ENCODE data around the gene ADAMTS7. TPM values are rescaled to one million over a fixed set of nuclear protein-coding genes. Genes with fewer than 3 reads are reported as not detected.
A peak's percentile ranks its signal among the peaks of the same experiment; 100 is the strongest.

Gene ADAMTS7
- total and polyA plus RNA-seq, 4 donors = 4.9 to 20.4 (median 10.6) TPM

GRCh38 chr15:78836333-78836732, 25.1 kb upstream of the ADAMTS7 start:
- Histone ChIP-seq H3K9me3 (ENCODE audit: control insufficient read depth, insufficient read depth, low read length) (no peaks in the 10 kb centered on the region), H3K4me3 (ENCODE audit: low read depth, low read length) (no peak overlapping the region), H3K36me3 (ENCODE audit: control insufficient read depth, insufficient read depth, low read length) (peaks cover 3% of the 10 kb centered on the region), H3K4me1 (ENCODE audit: control insufficient read depth, insufficient read depth, low read length) (peaks cover 8% of the 10 kb centered on the region), H3K27me3 (ENCODE audit: control insufficient read depth, insufficient read depth, low read length) (no peaks in the 10 kb centered on the region), H3K27ac (ENCODE audit: low read depth, low read length) (no peak overlapping the region)
- WGBS (ENCODE audit: insufficient coverage) = 92% methylated on average over 1 of the region's 1 CpG
- DNase-seq (ENCODE audit: low read depth in 4 of 6, low spot score in 6 of 6) = no peak

GRCh38 chr15:78831229-78832207, 20.3 kb upstream of the ADAMTS7 start:
- 77% methylated on average over 73 of the region's 73 CpGs for WGBS (ENCODE audit: insufficient coverage)

GRCh38 chr15:78830514-78831228, 19.4 kb upstream of the ADAMTS7 start:
- no peaks in the 10 kb centered on the region for H3K9me3 ChIP-seq (ENCODE audit: control insufficient read depth, insufficient read depth, low read length)
- no peak for DNase-seq (ENCODE audit: low read depth in 4 of 6, low spot score in 6 of 6)
- H3K27ac ChIP-seq (ENCODE audit: low read depth, low read length) = no peak overlapping the region
- peaks cover 9% of the 10 kb centered on the region for H3K4me1 ChIP-seq (ENCODE audit: control insufficient read depth, insufficient read depth, low read length)
- H3K36me3 ChIP-seq (ENCODE audit: control insufficient read depth, insufficient read depth, low read length) = peaks cover 3% of the 10 kb centered on the region
- H3K4me3 ChIP-seq (ENCODE audit: low read depth, low read length) = no peak overlapping the region
- WGBS (ENCODE audit: insufficient coverage) = 43% methylated on average over 51 of the region's 52 CpGs
- H3K27me3 ChIP-seq (ENCODE audit: control insufficient read depth, insufficient read depth, low read length) = no peaks in the 10 kb centered on the region

More at GRCh38 chr15:78831229-78832207, 20.3 kb upstream of the ADAMTS7 start:
- Histone ChIP-seq H3K4me1 (ENCODE audit: control insufficient read depth, insufficient read depth, low read length) (peaks cover 7% of the 10 kb centered on the region), H3K9me3 (ENCODE audit: control insufficient read depth, insufficient read depth, low read length) (no peaks in the 10 kb centered on the region), H3K36me3 (ENCODE audit: control insufficient read depth, insufficient read depth, low read length) (peaks cover 3% of the 10 kb centered on the region), H3K27ac (ENCODE audit: low read depth, low read length) (no peak overlapping the region), H3K27me3 (ENCODE audit: control insufficient read depth, insufficient read depth, low read length) (no peaks in the 10 kb centered on the region), H3K4me3 (ENCODE audit: low read depth, low read length) (no peak overlapping the region)
- no peak for DNase-seq (ENCODE audit: low read depth in 4 of 6, low spot score in 6 of 6)

- DNase-seq (ENCODE audit: low read depth in 4 of 6, low spot score in 6 of 6) = peak in 2 of 6 donors; percentile 71 to 87
- H3K27ac ChIP-seq (ENCODE audit: low read depth, low read length) = no peak overlapping the region
- 44% methylated on average over 2 of the region's 2 CpGs for WGBS (ENCODE audit: insufficient coverage)
- H3K36me3 ChIP-seq (ENCODE audit: control insufficient read depth, insufficient read depth, low read length) = peaks cover 3% of the 10 kb centered on the region
- H3K27me3 ChIP-seq (ENCODE audit: control insufficient read depth, insufficient read depth, low read length) = no peaks in the 10 kb centered on the region
- no peaks in the 10 kb centered on the region for H3K9me3 ChIP-seq (ENCODE audit: control insufficient read depth, insufficient read depth, low read length)
- peaks cover 11% of the 10 kb centered on the region for H3K4me1 ChIP-seq (ENCODE audit: control insufficient read depth, insufficient read depth, low read length)
- no peak overlapping the region for H3K4me3 ChIP-seq (ENCODE audit: low read depth, low read length)
These were observed 17.7 kb upstream of the ADAMTS7 start for GRCh38 chr15:78828920-78829319.

GRCh38 chr15:78822514-78822913, 11.2 kb upstream of the ADAMTS7 start:
- Histone ChIP-seq H3K27me3 (ENCODE audit: control insufficient read depth, insufficient read depth, low read length) (no peaks in the 10 kb centered on the region), H3K4me1 (ENCODE audit: control insufficient read depth, insufficient read depth, low read length) (peaks cover 3% of the 10 kb centered on the region), H3K27ac (ENCODE audit: low read depth, low read length) (no peak overlapping the region), H3K4me3 (ENCODE audit: low read depth, low read length) (no peak overlapping the region), H3K36me3 (ENCODE audit: control insufficient read depth, insufficient read depth, low read length) (no peaks in the 10 kb centered on the region), H3K9me3 (ENCODE audit: control insufficient read depth, insufficient read depth, low read length) (no peaks in the 10 kb centered on the region)
- WGBS (ENCODE audit: insufficient coverage) = no CpG with 5 or more reads among the region's 3 CpGs
- no peak for DNase-seq (ENCODE audit: low read depth in 4 of 6, low spot score in 6 of 6)

- Histone ChIP-seq H3K27ac (ENCODE audit: low read depth, low read length) (peak overlapping the region; percentile 86), H3K9me3 (ENCODE audit: control insufficient read depth, insufficient read depth, low read length) (no peaks in the 10 kb centered on the region), H3K36me3 (ENCODE audit: control insufficient read depth, insufficient read depth, low read length) (no peaks in the 10 kb centered on the region), H3K4me3 (ENCODE audit: low read depth, low read length) (peak overlapping the region; percentile 50), H3K27me3 (ENCODE audit: control insufficient read depth, insufficient read depth, low read length) (no peaks in the 10 kb centered on the region), H3K4me1 (ENCODE audit: control insufficient read depth, insufficient read depth, low read length) (peaks cover 26% of the 10 kb centered on the region)
- WGBS (ENCODE audit: insufficient coverage) = 29% methylated on average over 24 of the region's 24 CpGs
- no peak for DNase-seq (ENCODE audit: low read depth in 4 of 6, low spot score in 6 of 6)
These were observed 540 bp upstream of the ADAMTS7 start for GRCh38 chr15:78811825-78812183.

- Histone ChIP-seq H3K9me3 (ENCODE audit: control insufficient read depth, insufficient read depth, low read length) (no peaks in the 10 kb centered on the region), H3K36me3 (ENCODE audit: control insufficient read depth, insufficient read depth, low read length) (no peaks in the 10 kb centered on the region), H3K27me3 (ENCODE audit: control insufficient read depth, insufficient read depth, low read length) (no peaks in the 10 kb centered on the region), H3K27ac (ENCODE audit: low read depth, low read length) (peak overlapping the region; percentile 67), H3K4me3 (ENCODE audit: low read depth, low read length) (peak overlapping the region; percentile 62), H3K4me1 (ENCODE audit: control insufficient read depth, insufficient read depth, low read length) (peaks cover 26% of the 10 kb centered on the region)
- WGBS (ENCODE audit: insufficient coverage) = under 1% methylated on average over 71 of the region's 76 CpGs
- DNase-seq (ENCODE audit: low read depth in 4 of 6, low spot score in 6 of 6) = peak in 3 of 6 donors; percentile 19 to 70 (median 57)
These were observed 721 bp downstream of the ADAMTS7 start for GRCh38 chr15:78810362-78811123.

- Histone ChIP-seq H3K27me3 (ENCODE audit: control insufficient read depth, insufficient read depth, low read length) (no peaks in the 10 kb centered on the region), H3K9me3 (ENCODE audit: control insufficient read depth, insufficient read depth, low read length) (no peaks in the 10 kb centered on the region), H3K4me1 (ENCODE audit: control insufficient read depth, insufficient read depth, low read length) (peaks cover 27% of the 10 kb centered on the region), H3K36me3 (ENCODE audit: control insufficient read depth, insufficient read depth, low read length) (no peaks in the 10 kb centered on the region), H3K27ac (ENCODE audit: low read depth, low read length) (no peak overlapping the region), H3K4me3 (ENCODE audit: low read depth, low read length) (peak overlapping the region; percentile 62)
- 25% methylated on average over 11 of the region's 11 CpGs for WGBS (ENCODE audit: insufficient coverage)
- DNase-seq (ENCODE audit: low read depth in 4 of 6, low spot score in 6 of 6) = no peak
These were observed 1.3 kb downstream of the ADAMTS7 start for GRCh38 chr15:78810003-78810361.

GRCh38 chr15:78808550-78808949, 2.7 kb downstream of the ADAMTS7 start:
- no peak for DNase-seq (ENCODE audit: low read depth in 4 of 6, low spot score in 6 of 6)
- H3K9me3 ChIP-seq (ENCODE audit: control insufficient read depth, insufficient read depth, low read length) = no peaks in the 10 kb centered on the region
- 60% methylated on average over 2 of the region's 2 CpGs for WGBS (ENCODE audit: insufficient coverage)
- peaks cover 36% of the 10 kb centered on the region for H3K4me1 ChIP-seq (ENCODE audit: control insufficient read depth, insufficient read depth, low read length)
- H3K36me3 ChIP-seq (ENCODE audit: control insufficient read depth, insufficient read depth, low read length) = no peaks in the 10 kb centered on the region
- no peaks in the 10 kb centered on the region for H3K27me3 ChIP-seq (ENCODE audit: control insufficient read depth, insufficient read depth, low read length)
- H3K4me3 ChIP-seq (ENCODE audit: low read depth, low read length) = no peak overlapping the region
- H3K27ac ChIP-seq (ENCODE audit: low read depth, low read length) = no peak overlapping the region

All from spinal cord (tissue), 10 donors.